H1 (cell line): ENCODE measurements around the gene CS. TPM values are rescaled to one million over a fixed set of nuclear protein-coding genes. Genes with fewer than 3 reads are reported as not detected.

Source experiments
- CTCF ChIA-PET: fragments of 300-600 bp; sonication (Branson Sonifier 250); formaldehyde crosslinking; loops from one replicate; lab custom pipeline; 2021; ENCODE audit not compliant: partially characterized antibody; lab: Charles Lee
- POLR2A ChIA-PET: fragments of 300-600 bp; sonication (Branson Sonifier 250); formaldehyde crosslinking; loops from one replicate; lab custom pipeline; 2021; ENCODE audit warnings: inconsistent platforms; ENCODE audit not compliant: partially characterized antibody; lab: Charles Lee
- DNase-seq, 2 experiments: peaks; one replicate each; pipeline versions ENCODE4 v3.0.0 to v3.0.0-alpha.2; 2010 to 2022; ENCODE audit warnings: low spot score in 2 of 2, low read depth in 1 of 2, mixed read lengths in 1 of 2
- FAIRE-seq: peaks from 2 replicates; lab custom pipeline; 2011; peaks lifted over from hg19 to GRCh38; lab: Jason Lieb, UNC
- H2AFZ ChIP-seq: 2 replicates; pipeline ENCODE4 v1.8.1; 2012; ENCODE audit warnings: low read length, inconsistent platforms
- H2AK5ac ChIP-seq: 2 replicates; pipeline ENCODE4 v1.6.1; 2013; ENCODE audit warnings: low read depth, low read length
- H2BK120ac ChIP-seq: replicated peaks from 2 replicates; pipeline ENCODE3; 2013; ENCODE audit warnings: low read depth, low read length, inconsistent platforms
- H2BK12ac ChIP-seq: 2 replicates; pipeline ENCODE4 v1.6.1; 2013; ENCODE audit warnings: low read depth, low read length
- H2BK15ac ChIP-seq: 2 replicates; pipeline ENCODE4 v1.6.1; 2013; ENCODE audit warnings: low read length
- H2BK20ac ChIP-seq: 2 replicates; pipeline ENCODE4 v1.6.1; 2013; ENCODE audit warnings: low read length
- H2BK5ac ChIP-seq: 2 replicates; pipeline ENCODE4 v1.6.1; 2013; ENCODE audit warnings: low read depth, low read length
- H3K14ac ChIP-seq: 2 replicates; pipeline ENCODE4 v1.6.1; 2013; ENCODE audit warnings: inconsistent platforms; ENCODE audit not compliant: insufficient read length
- H3K18ac ChIP-seq: 2 replicates; pipeline ENCODE4 v1.6.1; 2013; ENCODE audit warnings: low read length; ENCODE audit errors: extremely low read depth
- H3K23ac ChIP-seq: 2 replicates; pipeline ENCODE4 v1.6.1; 2013; ENCODE audit warnings: inconsistent platforms; ENCODE audit not compliant: insufficient read length
- H3K23me2 ChIP-seq: 2 replicates; pipeline ENCODE4 v1.6.1; 2013; ENCODE audit warnings: low read depth, low read length
- H3K27ac ChIP-seq: 2 replicates; pipeline ENCODE4 v1.6.1; 2011; ENCODE audit warnings: low read depth, low read length, inconsistent platforms
- H3K27me3 ChIP-seq, 4 experiments: replicated peaks in 1 of 4; 1 replicate in 1 of 4; 2 replicates in 3 of 4; pipeline versions ENCODE4 v1.6.1 to v1.8.1; 2011 to 2013; ENCODE audit warnings: low read length in 3 of 4, mild to moderate bottlenecking in 3 of 4, inconsistent platforms in 2 of 4, mixed read lengths in 2 of 4, moderate library complexity in 1 of 4; ENCODE audit not compliant: control insufficient read depth in 3 of 4, insufficient read depth in 3 of 4; ENCODE audit errors: extremely low read depth in 1 of 4
- H3K36me3 ChIP-seq, 4 experiments: 2 replicates each; pipeline versions ENCODE4 v1.6.1 to v1.8.1; 2011 to 2013; ENCODE audit warnings: mild to moderate bottlenecking in 4 of 4, low read length in 3 of 4, moderate library complexity in 2 of 4, control low read depth in 1 of 4, inconsistent platforms in 1 of 4; ENCODE audit not compliant: insufficient read depth in 4 of 4, control insufficient read depth in 2 of 4
- H3K4ac ChIP-seq: replicated peaks from 2 replicates; pipeline ENCODE3; 2013; ENCODE audit warnings: low read length, low read depth, mixed read lengths, inconsistent platforms; ENCODE audit not compliant: insufficient read length
- H3K4me1 ChIP-seq, 4 experiments: replicated peaks in 1 of 4; 1 replicate in 1 of 4; 2 replicates in 3 of 4; pipeline versions ENCODE4 v1.6.1 to v1.8.1; 2011 to 2013; ENCODE audit warnings: low read length in 3 of 4, inconsistent platforms in 2 of 4, mixed read lengths in 1 of 4; ENCODE audit not compliant: insufficient read depth in 4 of 4, control insufficient read depth in 3 of 4
- H3K4me2 ChIP-seq, 2 experiments: 2 replicates each; pipeline versions ENCODE4 v1.6.1 to v1.8.1; 2011 to 2013; ENCODE audit warnings: low read depth in 2 of 2, low read length in 2 of 2, control low read depth in 1 of 2, inconsistent platforms in 1 of 2, mild to moderate bottlenecking in 1 of 2; ENCODE audit not compliant: insufficient read depth in 1 of 2
- H3K4me3 ChIP-seq, 4 experiments: fragments of 200-600, 300-600 bp in 1 of 4; sonication (generic), shearing (Covaris generic), sonication (Bioruptor Twin) in 1 of 4; 2 replicates each; pipeline versions ENCODE4 v1.5.1 to v1.8.1; 2011 to 2016; ENCODE audit warnings: low read length in 4 of 4, low read depth in 3 of 4, control low read depth in 2 of 4, inconsistent platforms in 2 of 4, mild to moderate bottlenecking in 2 of 4, mixed read lengths in 1 of 4, moderate library complexity in 1 of 4; ENCODE audit not compliant: insufficient read depth in 2 of 4; ENCODE audit errors: extremely low read depth in 1 of 4
- H3K56ac ChIP-seq: replicated peaks from 2 replicates; pipeline ENCODE3; 2013; ENCODE audit warnings: low read depth, mild to moderate bottlenecking, mixed read lengths, low read length, inconsistent platforms; ENCODE audit not compliant: insufficient read length
- H3K79me1 ChIP-seq: 2 replicates; pipeline ENCODE4 v1.6.1; 2013; ENCODE audit warnings: low read depth, low read length, control low read depth
- H3K79me2 ChIP-seq, 2 experiments: 2 replicates each; pipeline versions ENCODE4 v1.6.1 to v1.8.1; 2012 to 2013; ENCODE audit warnings: low read length in 2 of 2, mild to moderate bottlenecking in 2 of 2, inconsistent platforms in 1 of 2; ENCODE audit not compliant: insufficient read depth in 2 of 2, control insufficient read depth in 1 of 2
- H3K9ac ChIP-seq, 4 experiments: replicated peaks in 1 of 4; 1 replicate in 1 of 4; 2 replicates in 3 of 4; pipeline versions ENCODE4 v1.6.1 to v1.8.1; 2011 to 2013; ENCODE audit warnings: low read depth in 3 of 4, low read length in 3 of 4, control low read depth in 2 of 4, mild to moderate bottlenecking in 2 of 4, moderate library complexity in 2 of 4, inconsistent platforms in 1 of 4; ENCODE audit errors: extremely low read depth in 1 of 4
- H3K9me3 ChIP-seq, 2 experiments: 2 replicates each; pipeline versions ENCODE4 v1.6.1 to v1.8.1; 2012 to 2013; ENCODE audit warnings: mild to moderate bottlenecking in 2 of 2, moderate library complexity in 2 of 2, control low read depth in 1 of 2, inconsistent platforms in 1 of 2, low read depth in 1 of 2, low read length in 1 of 2, mixed read lengths in 1 of 2; ENCODE audit not compliant: insufficient read depth in 2 of 2
- H4K20me1 ChIP-seq, 2 experiments: replicated peaks in 1 of 2; 2 replicates each; pipeline versions ENCODE3 to v1.8.1; 2011 to 2013; ENCODE audit warnings: inconsistent platforms in 2 of 2, low read length in 2 of 2, mild to moderate bottlenecking in 1 of 2; ENCODE audit not compliant: insufficient read depth in 2 of 2, control insufficient read depth in 1 of 2
- H4K5ac ChIP-seq: 2 replicates; pipeline ENCODE4 v1.6.1; 2013; ENCODE audit warnings: low read length, low read depth, mixed read lengths, inconsistent platforms; ENCODE audit not compliant: insufficient read length
- H4K8ac ChIP-seq: 2 replicates; pipeline ENCODE4 v1.8.0; 2013; ENCODE audit warnings: mild to moderate bottlenecking, moderate library complexity, low read length, inconsistent platforms; ENCODE audit not compliant: insufficient read depth; ENCODE audit errors: extremely low read depth
- H4K91ac ChIP-seq: replicated peaks from 2 replicates; pipeline ENCODE3; 2013; ENCODE audit warnings: low read length, mixed read lengths, inconsistent platforms; ENCODE audit not compliant: insufficient read length
- CHD2 ChIP-seq: IDR thresholded peaks from 2 replicates; pipeline ENCODE4 v1.6.1; 2012; ENCODE audit warnings: low read length, improper control_type of control experiment
- CTBP2 ChIP-seq: IDR thresholded peaks from 2 replicates; pipeline ENCODE4 v1.7.0; 2011; ENCODE audit warnings: borderline replicate concordance, mild to moderate bottlenecking, moderate library complexity, mixed read lengths, low read length; ENCODE audit not compliant: insufficient read depth, insufficient read length
- EP300 ChIP-seq, 2 experiments: IDR thresholded peaks; 1 replicate in 1 of 2; 2 replicates in 1 of 2; pipeline ENCODE4 v1.6.1; 2011 to 2012; ENCODE audit warnings: low read depth in 2 of 2, low read length in 2 of 2, mild to moderate bottlenecking in 2 of 2, borderline replicate concordance in 1 of 2, inconsistent platforms in 1 of 2, moderate library complexity in 1 of 2
- FOSL1 ChIP-seq: IDR thresholded peaks from 2 replicates; pipeline ENCODE4 v1.6.1; 2011; ENCODE audit warnings: mild to moderate bottlenecking, low read depth, low read length, moderate library complexity; ENCODE audit not compliant: insufficient read depth
- HDAC2 ChIP-seq, 2 experiments: fragments of 300-600 bp in 1 of 2; sonication (generic) in 1 of 2; IDR thresholded peaks; 2 replicates each; pipeline ENCODE4 v1.6.1; 2011 to 2012; ENCODE audit warnings: low read depth in 2 of 2, low read length in 2 of 2, mild to moderate bottlenecking in 2 of 2, moderate library complexity in 2 of 2, borderline replicate concordance in 1 of 2, inconsistent platforms in 1 of 2
- KDM5A ChIP-seq: fragments of 200-600 bp; IDR thresholded peaks from 2 replicates; pipeline ENCODE4 v1.7.1; 2012; ENCODE audit warnings: mild to moderate bottlenecking, low read length, inconsistent platforms, mixed read lengths
- NANOG ChIP-seq: IDR thresholded peaks from 2 replicates; pipeline ENCODE4 v1.6.1; 2011; ENCODE audit warnings: low read length, low read depth, mild to moderate bottlenecking, inconsistent platforms; ENCODE audit not compliant: insufficient read depth, poor library complexity, severe bottlenecking
- SP2 ChIP-seq: IDR thresholded peaks from 2 replicates; pipeline ENCODE4 v1.6.1; 2012; ENCODE audit warnings: mild to moderate bottlenecking, low read length, inconsistent platforms
- SP4 ChIP-seq: IDR thresholded peaks from 2 replicates; pipeline ENCODE4 v1.6.1; 2012; ENCODE audit warnings: low read length, inconsistent platforms
- TAF7 ChIP-seq: optimal IDR thresholded peaks from 2 replicates; pipeline ENCODE3; 2011; ENCODE audit warnings: low read depth, mild to moderate bottlenecking, inconsistent platforms, low read length, moderate library complexity, borderline replicate concordance
- TBP ChIP-seq: IDR thresholded peaks from 2 replicates; pipeline ENCODE4 v1.6.1; 2011; ENCODE audit warnings: low read depth, low read length, improper control_type of control experiment
- YY1 ChIP-seq: IDR thresholded peaks from 2 replicates; pipeline ENCODE4 v1.6.1; 2011; ENCODE audit warnings: low read depth, mild to moderate bottlenecking, low read length
- WGBS, 2 experiments: shearing (Covaris generic) in 1 of 2; methylation state at CpG; one replicate each; pipeline versions ENCODE4 v1.1.6 to v1.1.7; 2013 to 2015; ENCODE audit warnings: low lambda C conversion rate in 2 of 2, mixed read lengths in 2 of 2, inconsistent platforms in 1 of 2, low coverage in 1 of 2, missing lambda C conversion rate in 1 of 2; ENCODE audit not compliant: insufficient replicate concordance in 2 of 2, insufficient coverage in 1 of 2, insufficient read length in 1 of 2; ENCODE audit errors: extremely low coverage in 1 of 2, missing lambda C conversion rate in 1 of 2; 5-methylcytosine and 5-hydroxymethylcytosine counted together
- polyA plus RNA-seq, 7 experiments: library from polyadenylated mRNA; depleted of rRNA in 3 of 7; stranded (reverse) in 5 of 7; unstranded in 2 of 7; fragments of >200 nt in 5 of 7; fragments of 200-250 nt in 2 of 7; gene quantifications; 1 replicate in 5 of 7; 2 replicates in 1 of 7; 4 replicates in 1 of 7; pipeline versions ENCODE4 v1.2.1 to v1.2.3, GENCODE V29; 2011 to 2013; ENCODE audit warnings: missing spikeins in 2 of 7, mixed read lengths in 2 of 7
- total RNA-seq: library from RNA; stranded (reverse); fragmentation: NEBNext Ultra II Directional; extraction: Animal tissue kit (Norgen Biotek cat#: 25700); gene quantifications from 2 replicates; pipeline ENCODE4 v1.2.1, GENCODE V29; 2021
- TF ChIP-seq, protein P1 (sequence below): IDR thresholded peaks from 2 replicates; pipeline ENCODE4 v1.6.1; 2012; ENCODE audit warnings: inconsistent platforms

CS gene
- total and polyA plus RNA-seq, 2 of the 8 experiments (the other 6 are each of a cell fraction or from before 2014, with no cell fraction given): 96.6 to 238 TPM

DNA sequence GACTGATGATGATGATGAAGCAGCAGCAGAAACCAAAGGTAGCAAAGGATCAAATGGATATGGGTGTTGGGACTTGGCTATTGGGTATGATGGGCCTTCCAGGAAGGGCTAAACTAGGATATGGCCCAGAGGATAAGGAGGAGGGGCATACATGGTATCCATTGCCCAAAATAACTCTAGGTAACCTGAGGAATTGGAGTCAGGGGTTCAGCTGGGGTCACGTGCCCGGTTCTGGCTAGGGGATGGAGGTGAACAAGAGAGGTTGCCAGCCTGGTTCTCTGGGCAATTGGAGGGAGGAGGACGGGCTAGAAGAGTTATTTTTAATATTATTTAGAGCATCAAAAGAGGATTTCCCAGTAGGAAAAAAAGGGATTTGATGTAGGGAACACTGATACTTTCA is 39.2 kb downstream of the CS start:
- Histone ChIP-seq H2BK20ac (no peak overlapping the region), H3K23me2 (peaks cover 11% of the 10 kb centered on the region; the same call in 1 of the 2 replicates), H2BK15ac (no peak overlapping the region), H3K18ac (no peak overlapping the region), H3K4me1 (peaks cover 8 to 17% (median 13%) of the 10 kb centered on the region in 4 experiments), H2BK5ac (no peak overlapping the region), H4K91ac (no peak overlapping the region), H4K5ac (no peak overlapping the region), H3K36me3 (peaks cover 0 to 6% (median 0%) of the 10 kb centered on the region in 4 experiments; a peak in 2 of 8 replicates), H2BK120ac (no peak overlapping the region), H3K56ac (no peak overlapping the region), H4K20me1 (peaks cover 4 to 6% of the 10 kb centered on the region in 2 experiments), H3K27me3 (no peaks in the 10 kb centered on the region), H3K9ac (no peak overlapping the region), H2AK5ac (no peak overlapping the region), H3K23ac (no peak overlapping the region), H3K4ac (no peak overlapping the region), H3K4me3 (no peak overlapping the region), H3K79me1 (peaks cover 7% of the 10 kb centered on the region), H2BK12ac (no peak overlapping the region), H3K9me3 (no peaks in the 10 kb centered on the region), H3K79me2 (peaks cover 0 to 8% of the 10 kb centered on the region in 2 experiments; a peak in 1 of 4 replicates), H3K14ac (no peak overlapping the region), H4K8ac (no peak overlapping the region), H3K4me2 (no peak overlapping the region), H2AFZ (no peak overlapping the region), H3K27ac (no peak overlapping the region)
- FAIRE-seq (no peak), DNase-seq (no peak)
- ChIA-PET POLR2A (interaction anchor here (1.3 kb wide), 1 partner anchor 40 kb away, joined by 3 read pairs; the partner anchor contains the start of gene RNF41), CTCF (interaction anchor here (0.5 to 1.5 kb wide), 8 partner anchors 10 to 400 kb away, joined by 3 to 4 read pairs (median 3); partner anchors contain the start of gene CNPY2)
- WGBS, 2 experiments: 89% methylated on average over 3 of the region's 3 CpGs; no CpG with 5 or more reads in 1 of the 2 experiments
- TF ChIP-seq SP4: no peak
- TF ChIP-seq, protein P1, sequence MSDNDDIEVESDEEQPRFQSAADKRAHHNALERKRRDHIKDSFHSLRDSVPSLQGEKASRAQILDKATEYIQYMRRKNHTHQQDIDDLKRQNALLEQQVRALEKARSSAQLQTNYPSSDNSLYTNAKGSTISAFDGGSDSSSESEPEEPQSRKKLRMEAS: no peak
- TF ChIP-seq YY1: no peak
- TF ChIP-seq SP2: no peak
- no peak for TF ChIP-seq EP300 (IDR thresholded peaks at IDR 0.05; ENCODE audit: borderline replicate concordance in 1 of 2, low read depth in 2 of 2, low read length in 2 of 2)
- TF ChIP-seq CHD2: no peak
- no peak for TF ChIP-seq FOSL1
- no peak for TF ChIP-seq HDAC2 (IDR thresholded peaks at IDR 0.05; ENCODE audit: borderline replicate concordance in 1 of 2, low read depth in 2 of 2, low read length in 2 of 2)
- no peak for TF ChIP-seq NANOG
- no peak for TF ChIP-seq TBP
- no peak for TF ChIP-seq CTBP2
- TF ChIP-seq TAF7: no peak
- no peak for TF ChIP-seq KDM5A
